Caco-2 (cell line): ENCODE results near the gene MLLT10. TPM values are rescaled to one million over a fixed set of nuclear protein-coding genes. Genes with fewer than 3 reads are reported as not detected.

Experiments used
- BruUV-seq: library from RNA; stranded (reverse); fragments of 400-500 nt; replicated peaks from 2 replicates; lab custom pipeline; 2021; lab: Mats Ljungman, UMichigan
- CTCF ChIA-PET: fragments of 300-600 bp; sonication (Branson Sonifier 250); formaldehyde crosslinking; loops from one replicate; lab custom pipeline; 2022; ENCODE audit warnings: antibody characterized with exemption; lab: Charles Lee
- POLR2A ChIA-PET: fragments of 300-600 bp; sonication (Branson Sonifier 250); formaldehyde crosslinking; loops from one replicate; lab custom pipeline; 2022; ENCODE audit warnings: antibody characterized with exemption; lab: Charles Lee
- DNase-seq, 2 experiments: peaks; one replicate each; pipeline versions ENCODE4 v3.0.0 to v3.0.0-alpha.2; 2020 to 2022
- H3K27me3 ChIP-seq: replicated peaks from 2 replicates; pipeline ENCODE4 v1.6.0; 2011; ENCODE audit warnings: low read length; ENCODE audit not compliant: control insufficient read depth, insufficient read depth
- H3K36me3 ChIP-seq: 2 replicates; pipeline ENCODE4 v1.5.1; 2011; ENCODE audit warnings: low read length; ENCODE audit not compliant: control insufficient read depth, insufficient read depth
- H3K4me1 ChIP-seq: fragments of 250-450 bp; sonication (Bioruptor Pico); 2 replicates; pipeline ENCODE4 v1.5.1; 2020; ENCODE audit warnings: mild to moderate bottlenecking
- H3K4me3 ChIP-seq: 2 replicates; pipeline ENCODE4 v1.5.1; 2011; ENCODE audit warnings: low read depth, mild to moderate bottlenecking, control low read depth, low read length
- H3K9me3 ChIP-seq: fragments of 250-450 bp; sonication (Bioruptor Pico); 2 replicates; pipeline ENCODE4 v1.5.1; 2020; ENCODE audit warnings: mild to moderate bottlenecking, moderate library complexity
- H3K27ac Mint-ChIP-seq: one replicate; pipeline ENCODE4 v1.8.0; 2022; ENCODE audit warnings: mixed read lengths; ENCODE audit not compliant: unreplicated experiment
- H3K27me3 Mint-ChIP-seq: one replicate; pipeline ENCODE4 v1.8.0; 2022; ENCODE audit warnings: mixed read lengths; ENCODE audit not compliant: insufficient read depth, unreplicated experiment
- H3K36me3 Mint-ChIP-seq: one replicate; pipeline ENCODE4 v1.8.0; 2022; ENCODE audit warnings: mild to moderate bottlenecking, mixed read lengths; ENCODE audit not compliant: insufficient read depth, unreplicated experiment
- H3K4me1 Mint-ChIP-seq: one replicate; pipeline ENCODE4 v1.8.0; 2022; ENCODE audit warnings: low read depth, mixed read lengths; ENCODE audit not compliant: unreplicated experiment
- H3K4me3 Mint-ChIP-seq: one replicate; pipeline ENCODE4 v1.8.0; 2022; ENCODE audit warnings: mild to moderate bottlenecking, moderate library complexity, mixed read lengths; ENCODE audit not compliant: unreplicated experiment
- H3K9me3 Mint-ChIP-seq: one replicate; pipeline ENCODE4 v1.8.0; 2022; ENCODE audit warnings: mixed read lengths; ENCODE audit not compliant: unreplicated experiment
- intact Hi-C: fragments of 100-400 bp; cut with micrococcal nuclease; formaldehyde crosslinking; loops from one replicate; pipeline ENCODE4 v1.10.0; 2022; ENCODE audit not compliant: unreplicated experiment
- total RNA-seq: library from RNA; stranded (reverse); gene quantifications from 2 replicates; pipeline ENCODE4 v1.2.3, GENCODE V29; 2022
- TF ChIP-seq, protein P1 (sequence below), 2 experiments: fragments of 200-600 bp in 1 of 2; IDR thresholded peaks; 1 replicate in 1 of 2; 2 replicates in 1 of 2; pipeline versions ENCODE4 v1.5.1 to v1.8.0; 2011 to 2022; ENCODE audit warnings: antibody characterized with exemption in 1 of 2, control low read depth in 1 of 2, inconsistent platforms in 1 of 2, low read depth in 1 of 2, low read length in 1 of 2, mild to moderate bottlenecking in 1 of 2, moderate library complexity in 1 of 2; ENCODE audit not compliant: insufficient read depth in 1 of 2, severe bottlenecking in 1 of 2, unreplicated experiment in 1 of 2

MLLT10 gene
- total RNA-seq, 1 experiment from 2014 or later: 84.3 TPM

DNA sequence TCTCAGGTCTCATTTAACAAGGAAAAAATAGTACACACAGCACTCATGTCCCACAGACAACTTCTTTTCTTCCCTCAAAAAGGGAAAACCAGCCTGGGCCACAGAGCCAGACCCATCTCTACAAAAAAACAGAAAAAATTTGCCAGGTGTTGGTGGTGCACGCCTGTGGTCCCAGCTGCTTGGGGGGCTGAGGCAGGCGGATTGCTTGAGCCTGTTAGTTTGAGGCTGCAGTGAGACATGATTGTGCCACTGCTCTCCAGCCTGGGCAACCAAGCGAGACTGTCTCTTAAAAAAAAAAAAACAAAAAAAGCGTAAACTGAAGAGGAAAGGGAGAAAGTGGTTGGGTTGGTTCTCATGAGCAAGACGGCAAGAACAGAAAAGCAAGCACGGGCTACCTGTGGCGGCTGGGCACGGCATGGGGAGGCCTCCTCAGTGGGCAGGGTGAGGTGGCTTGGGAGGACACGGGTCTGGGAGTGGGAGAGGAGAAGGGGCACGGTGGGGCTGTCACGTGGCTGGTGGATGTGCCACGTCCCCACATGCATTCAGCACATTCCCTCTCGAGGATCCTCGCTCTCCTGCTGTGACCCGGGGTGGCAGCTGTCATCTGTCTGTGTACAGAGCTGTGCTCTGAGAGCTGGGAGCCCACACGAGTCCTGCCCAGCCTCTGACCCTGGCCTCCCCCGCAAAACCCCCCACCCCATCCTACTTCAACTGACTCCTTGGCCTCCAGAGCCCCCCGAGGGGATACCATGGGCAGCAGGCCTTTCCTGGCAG lies 219.7 kb downstream of the MLLT10 start:
- BruUV-seq: no TSS peak
- H3K9me3 Mint-ChIP-seq: no peaks in the 10 kb centered on the region
- H3K36me3 Mint-ChIP-seq: peaks cover 27% of the 10 kb centered on the region
- Histone ChIP-seq H3K4me3 (no peak overlapping the region), H3K4me1 (peaks cover 36% of the 10 kb centered on the region), H3K9me3 (no peaks in the 10 kb centered on the region), H3K36me3 (no peaks in the 10 kb centered on the region), H3K27me3 (no peaks in the 10 kb centered on the region)
- CTCF ChIA-PET: no interaction called here
- POLR2A ChIA-PET: interaction anchor here (0.7 kb wide), 1 partner anchor 428 kb away, joined by 8 read pairs; no protein-coding TSS in a partner anchor
- TF ChIP-seq, protein P1, sequence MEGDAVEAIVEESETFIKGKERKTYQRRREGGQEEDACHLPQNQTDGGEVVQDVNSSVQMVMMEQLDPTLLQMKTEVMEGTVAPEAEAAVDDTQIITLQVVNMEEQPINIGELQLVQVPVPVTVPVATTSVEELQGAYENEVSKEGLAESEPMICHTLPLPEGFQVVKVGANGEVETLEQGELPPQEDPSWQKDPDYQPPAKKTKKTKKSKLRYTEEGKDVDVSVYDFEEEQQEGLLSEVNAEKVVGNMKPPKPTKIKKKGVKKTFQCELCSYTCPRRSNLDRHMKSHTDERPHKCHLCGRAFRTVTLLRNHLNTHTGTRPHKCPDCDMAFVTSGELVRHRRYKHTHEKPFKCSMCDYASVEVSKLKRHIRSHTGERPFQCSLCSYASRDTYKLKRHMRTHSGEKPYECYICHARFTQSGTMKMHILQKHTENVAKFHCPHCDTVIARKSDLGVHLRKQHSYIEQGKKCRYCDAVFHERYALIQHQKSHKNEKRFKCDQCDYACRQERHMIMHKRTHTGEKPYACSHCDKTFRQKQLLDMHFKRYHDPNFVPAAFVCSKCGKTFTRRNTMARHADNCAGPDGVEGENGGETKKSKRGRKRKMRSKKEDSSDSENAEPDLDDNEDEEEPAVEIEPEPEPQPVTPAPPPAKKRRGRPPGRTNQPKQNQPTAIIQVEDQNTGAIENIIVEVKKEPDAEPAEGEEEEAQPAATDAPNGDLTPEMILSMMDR (IDR thresholded peaks at IDR 0.05; ENCODE audit: insufficient read depth in 1 of 2, low read depth in 1 of 2, low read length in 1 of 2, severe bottlenecking in 1 of 2, unreplicated experiment in 1 of 2): no peak
- peak overlapping the region; percentile 36 for H3K27ac Mint-ChIP-seq
- H3K4me1 Mint-ChIP-seq: peaks cover 18% of the 10 kb centered on the region
- no peak overlapping the region for H3K4me3 Mint-ChIP-seq
- intact Hi-C loops: no loop called here
- H3K27me3 Mint-ChIP-seq: no peaks in the 10 kb centered on the region
- DNase-seq: no peak

DNA sequence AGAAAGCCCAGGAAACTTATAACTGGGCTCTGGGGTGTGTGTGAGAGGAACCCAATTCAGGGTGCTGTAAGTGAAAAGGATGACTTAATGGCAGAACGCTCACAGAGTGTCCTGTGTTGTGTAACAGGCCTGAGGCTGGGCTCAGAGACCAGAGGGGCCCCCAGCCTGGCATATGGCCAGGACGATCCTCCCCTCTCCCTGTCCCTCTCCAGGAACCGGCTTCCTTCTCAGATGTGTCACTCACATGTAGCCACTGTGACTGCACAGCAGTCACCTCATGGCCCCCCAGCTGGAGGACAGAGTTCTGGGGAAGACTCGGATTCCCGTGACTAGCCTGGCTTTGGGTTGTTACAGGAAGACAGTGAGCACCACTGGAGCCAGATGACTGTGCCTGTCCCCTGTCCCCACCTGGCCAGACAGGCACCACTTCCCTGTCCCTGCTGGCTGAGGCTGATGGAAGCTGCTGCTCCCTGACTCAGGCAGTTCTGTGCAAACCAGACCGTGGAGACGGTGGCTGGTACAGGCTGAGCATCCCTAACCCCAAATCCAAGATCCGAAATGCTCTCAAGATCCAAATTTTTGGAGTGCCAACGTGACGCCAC lies 220.5 kb downstream of the MLLT10 start:
- Mint-ChIP-seq H3K4me3 (no peak overlapping the region), H3K36me3 (peaks cover 20% of the 10 kb centered on the region), H3K27me3 (no peaks in the 10 kb centered on the region), H3K9me3 (no peaks in the 10 kb centered on the region), H3K27ac (no peak overlapping the region), H3K4me1 (peaks cover 18% of the 10 kb centered on the region)
- DNase-seq: no peak
- no peak overlapping the region for H3K4me3 ChIP-seq
- intact Hi-C loops: no loop called here
- no peaks in the 10 kb centered on the region for H3K36me3 ChIP-seq
- no TSS peak for BruUV-seq
- no peaks in the 10 kb centered on the region for H3K27me3 ChIP-seq
- no peaks in the 10 kb centered on the region for H3K9me3 ChIP-seq
- CTCF ChIA-PET: no interaction called here
- POLR2A ChIA-PET: interaction anchor here (0.7 kb wide), 1 partner anchor 429 kb away, joined by 8 read pairs; no protein-coding TSS in a partner anchor
- TF ChIP-seq, protein P1 (IDR thresholded peaks at IDR 0.05; ENCODE audit: insufficient read depth in 1 of 2, low read depth in 1 of 2, low read length in 1 of 2, severe bottlenecking in 1 of 2, unreplicated experiment in 1 of 2): no peak
- peaks cover 32% of the 10 kb centered on the region for H3K4me1 ChIP-seq

DNA sequence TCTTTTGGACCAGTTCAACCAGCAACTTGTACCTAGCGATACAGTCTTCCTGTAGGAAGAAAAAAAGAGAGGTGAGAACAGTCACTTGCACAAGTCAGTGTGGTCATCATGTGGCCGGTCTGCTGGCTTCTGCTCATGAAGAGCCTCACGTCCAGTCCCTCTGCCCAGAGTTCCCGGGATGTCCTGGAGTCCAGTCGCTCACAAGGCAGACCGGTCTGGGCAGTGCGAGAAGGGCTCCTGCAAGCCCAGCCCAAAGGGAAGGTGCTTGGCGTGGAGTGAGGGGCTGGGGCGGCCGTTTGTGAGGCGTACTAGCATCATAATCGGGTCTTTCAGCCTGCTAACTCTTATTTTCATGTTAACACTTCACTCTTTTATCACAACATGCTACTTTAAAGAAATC lies 222.7 kb downstream of the MLLT10 start:
- Mint-ChIP-seq H3K4me3 (no peak overlapping the region), H3K27ac (no peak overlapping the region), H3K36me3 (peaks cover 7% of the 10 kb centered on the region), H3K9me3 (no peaks in the 10 kb centered on the region), H3K4me1 (peaks cover 6% of the 10 kb centered on the region), H3K27me3 (no peaks in the 10 kb centered on the region)
- intact Hi-C loops: no loop called here
- TF ChIP-seq, protein P1 (IDR thresholded peaks at IDR 0.05; ENCODE audit: insufficient read depth in 1 of 2, low read depth in 1 of 2, low read length in 1 of 2, severe bottlenecking in 1 of 2, unreplicated experiment in 1 of 2): no peak
- Histone ChIP-seq H3K36me3 (no peaks in the 10 kb centered on the region), H3K4me3 (no peak overlapping the region), H3K9me3 (no peaks in the 10 kb centered on the region), H3K4me1 (peaks cover 11% of the 10 kb centered on the region), H3K27me3 (no peaks in the 10 kb centered on the region)
- no peak for DNase-seq
- BruUV-seq: no TSS peak
- POLR2A ChIA-PET: interaction anchor here (0.7 kb wide), 1 partner anchor 150 kb away, joined by 3 read pairs; no protein-coding TSS in a partner anchor
- CTCF ChIA-PET: no interaction called here
